ENCODE results near the gene TMCC2.
"Not testable (repeated sequence)": the region's sequence is repeated elsewhere in the genome, so short reads cannot be mapped to it uniquely, and the experiment has no call there.

The TMCC2 gene, protein sequence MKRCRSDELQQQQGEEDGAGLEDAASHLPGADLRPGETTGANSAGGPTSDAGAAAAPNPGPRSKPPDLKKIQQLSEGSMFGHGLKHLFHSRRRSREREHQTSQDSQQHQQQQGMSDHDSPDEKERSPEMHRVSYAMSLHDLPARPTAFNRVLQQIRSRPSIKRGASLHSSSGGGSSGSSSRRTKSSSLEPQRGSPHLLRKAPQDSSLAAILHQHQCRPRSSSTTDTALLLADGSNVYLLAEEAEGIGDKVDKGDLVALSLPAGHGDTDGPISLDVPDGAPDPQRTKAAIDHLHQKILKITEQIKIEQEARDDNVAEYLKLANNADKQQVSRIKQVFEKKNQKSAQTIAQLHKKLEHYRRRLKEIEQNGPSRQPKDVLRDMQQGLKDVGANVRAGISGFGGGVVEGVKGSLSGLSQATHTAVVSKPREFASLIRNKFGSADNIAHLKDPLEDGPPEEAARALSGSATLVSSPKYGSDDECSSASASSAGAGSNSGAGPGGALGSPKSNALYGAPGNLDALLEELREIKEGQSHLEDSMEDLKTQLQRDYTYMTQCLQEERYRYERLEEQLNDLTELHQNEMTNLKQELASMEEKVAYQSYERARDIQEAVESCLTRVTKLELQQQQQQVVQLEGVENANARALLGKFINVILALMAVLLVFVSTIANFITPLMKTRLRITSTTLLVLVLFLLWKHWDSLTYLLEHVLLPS

DNA sequence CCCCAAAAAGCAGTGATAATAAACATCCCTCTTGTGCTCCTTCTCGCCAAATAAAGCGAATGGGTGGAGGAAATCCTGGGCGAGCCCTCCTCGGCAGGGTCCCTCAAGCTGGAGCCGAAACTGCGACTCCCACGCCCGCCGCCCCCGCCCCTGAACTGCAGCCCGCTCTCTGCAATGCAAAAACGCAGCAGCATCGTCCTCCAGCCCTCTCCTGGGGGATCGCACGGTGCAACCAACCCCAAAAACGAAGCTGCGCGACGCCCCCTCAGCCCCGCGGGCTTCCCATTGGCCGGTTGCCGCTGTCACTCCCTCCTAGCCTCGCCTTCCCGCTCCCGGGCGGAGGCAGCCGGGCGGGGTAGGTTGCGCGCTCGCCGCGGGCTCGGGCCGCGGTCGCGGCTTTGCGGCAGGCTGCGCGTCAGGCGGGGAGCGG lies at the start of gene TMCC2:
TSS of gene TMCC2 (plus strand) at position 363 of the 430 bp plus-strand sequence. CDS start 619 bp downstream, outside the sequence.
- DNase-seq: peak; percentile 78

DNA sequence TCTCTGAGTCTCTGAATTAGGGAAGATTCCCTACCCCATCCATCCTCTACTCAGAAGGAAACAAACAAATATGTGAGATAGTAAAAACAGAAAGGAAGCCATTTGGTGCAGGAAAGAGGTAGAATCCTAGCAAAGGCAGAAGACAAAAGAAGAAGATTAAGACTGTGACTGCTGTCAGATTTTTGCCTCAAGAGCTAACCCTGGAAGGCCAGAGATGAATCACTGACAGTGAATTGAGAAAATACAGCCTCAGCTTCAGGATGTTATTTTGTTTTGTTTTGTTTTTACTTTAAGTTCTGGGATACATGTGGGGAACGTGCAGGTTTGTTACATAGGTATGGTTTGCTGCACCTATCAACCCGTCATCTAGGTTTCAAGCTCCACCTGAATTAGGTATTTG lies 47.9 kb upstream of the TMCC2 start:
- DNase-seq: no peak

DNA sequence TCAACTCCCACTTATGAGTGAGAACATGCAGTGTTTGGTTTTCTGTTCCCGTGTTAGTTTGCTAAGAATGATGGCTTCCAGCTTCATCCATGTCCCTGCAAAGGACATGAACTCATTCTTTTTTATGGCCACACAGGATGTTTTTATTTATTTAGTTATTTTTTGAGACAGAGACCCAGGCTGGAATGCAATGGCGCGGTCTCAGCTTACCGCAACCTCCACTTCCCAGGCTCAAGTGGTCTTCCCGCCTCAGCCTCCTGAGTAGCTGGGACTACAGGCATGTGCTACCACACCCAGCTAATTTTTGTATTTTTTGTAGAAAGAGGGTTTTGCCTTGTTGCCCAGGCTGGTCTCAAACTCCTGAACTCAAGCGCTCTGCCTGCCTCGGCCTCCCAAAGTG lies 47.4 kb upstream of the TMCC2 start:
- DNase-seq: not testable (repeated sequence)

DNA sequence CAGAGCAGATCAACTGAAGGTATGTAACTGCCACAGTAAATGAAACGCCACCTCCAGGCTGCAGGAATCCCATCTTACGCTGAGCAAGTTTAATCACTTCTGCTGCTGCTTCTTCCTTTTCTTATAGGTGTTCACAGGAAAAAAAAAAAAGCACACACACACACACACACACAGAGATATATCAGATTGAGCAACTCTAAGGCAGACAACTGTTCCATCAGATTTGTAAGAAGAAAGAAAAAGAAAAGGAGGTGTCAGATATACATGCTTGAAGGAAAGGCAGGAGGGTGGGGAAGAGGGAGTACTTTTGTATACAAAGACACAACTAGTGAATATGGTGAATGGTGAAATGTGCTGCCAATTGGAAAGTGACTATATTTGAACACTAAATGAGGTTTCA lies 44.8 kb upstream of the TMCC2 start:
- DNase-seq: no peak

DNA sequence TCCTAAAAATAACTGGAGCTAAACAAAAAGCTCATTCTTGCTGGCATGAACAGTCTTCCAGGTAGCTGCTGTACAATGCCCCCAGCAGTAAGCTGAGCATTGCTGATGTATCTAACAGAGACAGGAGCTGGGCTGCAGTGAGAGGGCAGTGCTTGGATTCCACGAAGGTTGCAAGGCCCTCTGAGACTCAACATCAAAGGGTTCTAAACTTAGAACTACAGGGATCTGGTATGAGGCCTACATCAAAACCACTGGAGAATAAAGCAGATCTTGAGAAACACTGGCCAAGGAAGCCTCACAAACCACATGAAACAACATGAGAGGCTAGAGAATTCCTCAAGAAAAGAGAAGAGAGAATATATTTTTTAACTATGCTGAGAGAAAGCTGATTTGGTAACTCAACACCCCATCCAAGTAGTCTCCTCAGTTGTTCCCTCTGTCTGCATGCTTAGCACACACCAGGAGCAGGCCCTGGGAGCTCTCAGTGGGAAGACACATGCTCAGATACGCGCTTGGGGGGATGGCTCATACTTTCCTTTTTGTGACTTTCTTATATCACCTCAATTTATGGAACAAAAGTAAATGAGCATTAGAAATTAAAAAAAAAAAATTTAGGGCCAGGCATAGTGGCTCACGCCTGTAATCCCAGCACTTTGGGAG lies 43.9 kb upstream of the TMCC2 start:
- no peak for DNase-seq

DNA sequence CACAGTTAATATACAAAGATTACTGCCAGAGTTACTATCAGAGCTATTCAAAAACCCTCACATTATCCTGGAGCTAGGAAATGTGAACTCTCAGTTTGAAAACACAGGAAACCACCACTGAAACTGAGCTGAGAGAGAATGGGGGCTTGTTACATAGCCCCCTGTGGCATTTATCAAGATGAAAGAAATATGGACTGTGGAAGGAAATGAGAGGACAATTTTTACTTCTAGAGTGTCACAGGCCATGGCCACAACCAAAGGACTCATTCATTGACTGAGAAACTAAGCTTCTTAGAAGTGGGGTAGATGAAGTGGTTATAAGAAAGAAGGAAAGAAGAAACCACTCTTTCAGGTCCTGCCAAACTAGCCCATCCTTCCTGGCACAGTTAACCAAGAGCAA lies 41.6 kb upstream of the TMCC2 start:
- no peak for DNase-seq

DNA sequence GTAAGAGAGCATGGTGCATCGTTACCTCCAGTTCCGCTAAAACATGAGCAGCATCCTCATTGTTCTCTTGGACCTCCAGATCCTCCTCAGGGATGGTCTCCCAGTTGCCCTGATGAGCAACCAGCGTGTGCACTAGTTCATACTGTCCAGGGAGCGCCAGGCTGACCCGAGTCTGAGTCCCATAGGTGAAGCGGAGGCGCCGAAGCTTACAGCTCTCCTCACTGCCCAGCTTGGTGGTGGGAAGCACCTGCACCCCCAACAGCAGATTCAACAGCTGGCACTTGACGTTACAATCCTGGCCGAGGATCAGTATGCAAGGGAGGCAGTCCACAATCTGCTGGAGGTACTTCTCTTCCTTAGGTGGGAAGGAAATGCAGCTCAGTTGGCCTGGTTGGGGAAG lies 40.3 kb upstream of the TMCC2 start:
- DNase-seq: no peak

DNA sequence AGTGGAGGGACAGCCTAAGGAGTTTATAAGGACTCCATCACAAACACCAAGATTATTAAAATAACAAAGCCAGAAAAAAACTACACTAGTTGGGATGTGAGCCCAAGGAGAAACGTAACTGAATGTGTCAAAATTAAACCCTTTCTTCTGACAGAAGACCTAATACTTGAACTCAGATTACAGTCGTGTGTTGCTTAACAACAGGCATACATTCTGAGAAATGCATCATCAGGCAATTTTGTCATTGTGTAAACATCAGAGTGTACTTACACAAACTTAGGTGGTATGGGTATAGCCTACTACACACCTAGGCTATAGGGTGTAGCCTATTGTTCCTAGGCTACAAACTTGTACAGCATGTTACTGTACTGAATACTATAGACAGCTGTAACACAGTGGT lies 39.6 kb upstream of the TMCC2 start:
- DNase-seq: no peak

DNA sequence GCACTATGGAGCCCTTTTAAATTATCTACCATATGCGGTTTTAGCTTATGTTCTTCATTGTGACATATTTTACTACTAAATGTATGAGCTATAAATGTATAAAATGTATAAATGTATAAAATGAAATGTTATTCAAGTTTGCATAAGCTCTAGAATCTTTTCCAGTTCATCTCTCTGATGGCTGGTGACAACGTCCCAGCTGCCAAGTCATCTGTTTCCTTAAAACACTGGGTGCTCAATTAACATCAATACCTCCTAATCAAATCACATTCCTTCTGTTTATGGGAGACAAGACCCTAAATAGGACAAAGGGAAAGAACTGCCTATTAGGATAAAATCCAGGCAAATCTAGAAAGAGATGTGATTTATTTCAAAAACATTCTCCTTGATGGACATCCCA lies 39.1 kb upstream of the TMCC2 start:
- DNase-seq: no peak

DNA sequence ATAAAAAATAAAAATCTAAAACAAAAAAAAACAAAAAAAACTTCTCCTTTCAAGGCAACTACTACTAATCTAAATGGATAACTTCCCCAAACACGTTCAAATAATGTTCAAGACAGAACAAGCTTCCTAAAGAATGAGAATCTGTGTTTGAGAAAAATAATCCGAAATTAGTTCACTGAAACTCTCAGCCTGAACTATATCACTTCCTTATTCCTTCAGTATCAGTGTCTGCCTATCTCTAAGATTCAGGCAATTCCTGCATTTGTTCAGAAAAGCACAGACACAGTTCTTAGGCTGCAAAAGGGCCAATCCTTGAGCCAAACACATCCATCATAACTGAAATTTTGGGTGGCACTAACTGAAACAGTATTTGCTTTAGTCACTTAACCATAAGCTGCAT lies 38.6 kb upstream of the TMCC2 start:
- DNase-seq: no peak

DNA sequence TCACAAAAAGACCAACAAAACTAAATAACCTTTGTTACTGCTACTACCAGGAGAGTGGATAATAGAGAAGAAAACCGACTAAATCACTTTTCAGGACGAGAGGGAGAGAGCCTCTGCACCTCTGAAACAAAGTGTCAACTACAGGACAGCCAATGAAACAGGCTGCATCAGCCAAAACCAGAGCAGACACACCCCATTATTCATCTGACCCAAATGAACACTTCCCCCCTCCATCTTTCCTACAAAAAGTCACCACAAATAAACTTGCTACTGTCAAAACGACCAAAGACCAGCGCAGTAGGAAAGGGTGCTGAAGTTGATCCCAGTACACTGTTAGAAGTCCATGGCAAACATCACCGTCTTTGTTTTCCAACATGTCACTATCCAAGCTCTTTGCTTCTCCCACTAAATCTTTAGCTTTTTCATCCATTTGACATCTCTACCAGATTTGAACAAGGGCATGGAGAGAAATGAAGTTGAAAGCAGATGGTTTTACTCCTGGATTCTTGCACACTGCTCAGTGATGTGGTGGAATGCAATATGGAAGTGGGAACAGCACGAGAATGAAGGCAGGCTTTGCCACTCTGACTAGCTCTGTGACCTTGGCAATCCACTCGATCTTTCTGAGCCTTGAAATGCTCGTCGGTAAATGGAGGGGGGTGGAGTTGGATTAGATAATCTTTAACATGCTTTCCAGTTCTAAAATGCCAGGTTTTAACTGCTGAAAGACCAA lies 36.7 kb upstream of the TMCC2 start:
- DNase-seq: no peak

DNA sequence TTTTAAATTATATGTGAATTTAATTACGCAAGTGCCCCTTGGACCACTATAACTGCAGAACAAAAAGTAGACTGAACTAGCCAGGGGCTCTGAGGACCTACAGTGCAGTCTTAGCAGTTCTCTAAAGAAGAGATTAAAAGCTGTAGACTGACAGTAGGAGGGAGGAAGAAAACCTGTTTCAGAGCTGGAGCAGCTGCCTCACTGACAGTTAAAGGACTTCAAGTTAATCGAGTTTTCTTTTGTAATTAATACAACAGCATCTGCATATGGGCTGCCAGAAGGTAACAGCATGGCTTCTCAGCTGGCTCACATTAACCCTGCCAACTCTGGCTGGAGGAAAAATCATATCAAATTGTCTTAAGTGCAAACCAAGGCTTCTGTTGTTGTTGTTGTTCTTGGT lies 36.1 kb upstream of the TMCC2 start:
- no peak for DNase-seq

DNA sequence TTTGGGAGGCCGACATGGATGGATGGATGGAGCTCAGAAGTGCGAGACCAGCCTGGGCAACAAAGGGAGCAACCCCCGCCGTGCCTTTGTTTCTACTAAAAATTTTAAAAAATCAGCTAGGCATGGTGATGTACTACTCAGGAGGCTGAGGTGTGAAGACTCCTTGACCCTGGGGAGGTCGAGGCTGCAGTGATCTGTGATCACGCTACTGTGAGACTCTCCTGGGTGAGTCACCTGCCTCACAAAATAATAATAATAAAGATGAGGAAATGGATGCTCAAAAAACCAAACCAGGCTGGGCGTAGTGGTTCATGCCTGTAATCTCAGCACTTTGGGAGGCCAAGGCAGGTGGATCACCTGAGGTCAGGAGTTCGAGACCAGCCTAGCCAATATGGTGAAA lies 35.5 kb upstream of the TMCC2 start:
- no peak for DNase-seq

DNA sequence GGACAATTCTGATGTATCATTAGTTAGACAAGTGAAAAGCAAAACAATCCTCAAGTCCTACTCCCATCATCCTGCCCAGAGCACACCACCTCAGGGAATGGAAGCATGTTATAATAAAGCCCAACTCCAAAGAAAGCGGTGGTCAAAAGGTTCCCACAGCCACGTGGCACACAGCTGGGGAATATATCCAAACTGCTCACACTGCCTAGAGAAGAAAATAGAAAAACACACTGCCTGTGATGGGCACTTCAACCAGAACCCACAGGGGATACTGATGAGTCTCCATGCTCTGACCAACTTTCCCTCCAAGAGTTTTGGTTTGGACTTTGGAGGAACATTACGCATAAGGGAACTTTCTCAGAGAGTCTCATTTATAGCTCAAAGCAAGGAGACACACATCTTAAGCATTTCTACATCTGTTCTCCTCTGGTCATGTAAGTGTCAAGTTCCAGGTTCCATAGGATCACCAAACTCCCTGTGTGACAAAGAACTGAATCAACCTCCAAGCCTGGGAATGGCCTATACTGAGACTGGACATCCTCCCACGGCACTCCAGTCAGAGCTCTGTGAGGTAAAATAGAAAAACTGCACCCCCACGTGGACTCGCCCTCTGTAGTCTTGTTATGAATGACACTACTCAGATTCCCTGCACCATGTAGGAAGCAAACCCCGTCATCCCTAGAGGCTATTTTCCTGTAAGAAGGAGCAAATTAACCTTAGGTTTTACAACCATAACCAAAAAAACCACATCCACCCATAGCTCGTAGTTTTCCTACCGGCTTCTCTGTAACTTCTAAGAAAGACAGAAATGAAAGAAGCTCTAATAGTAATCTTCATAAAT lies 28.4 kb upstream of the TMCC2 start:
- peak; percentile 24 for DNase-seq

DNA sequence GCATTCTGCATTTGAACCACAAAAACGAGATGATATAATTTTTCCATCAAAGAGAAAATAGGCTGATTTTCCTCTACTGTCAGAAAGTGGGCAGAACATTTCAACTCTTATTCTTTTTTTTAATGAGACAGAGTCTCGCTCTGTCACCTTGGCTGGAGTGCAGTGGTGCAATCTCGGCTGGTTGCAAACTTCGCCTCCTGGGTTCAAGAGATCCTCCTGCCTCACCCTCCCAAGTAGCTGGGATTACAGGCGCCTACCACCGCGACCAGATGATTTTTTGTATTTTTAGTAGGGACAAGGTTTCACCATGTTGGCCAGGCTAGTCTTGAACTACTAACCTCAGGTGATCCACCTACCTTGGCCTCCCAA lies 27.8 kb upstream of the TMCC2 start:
- DNase-seq: peak; percentile 17

DNA sequence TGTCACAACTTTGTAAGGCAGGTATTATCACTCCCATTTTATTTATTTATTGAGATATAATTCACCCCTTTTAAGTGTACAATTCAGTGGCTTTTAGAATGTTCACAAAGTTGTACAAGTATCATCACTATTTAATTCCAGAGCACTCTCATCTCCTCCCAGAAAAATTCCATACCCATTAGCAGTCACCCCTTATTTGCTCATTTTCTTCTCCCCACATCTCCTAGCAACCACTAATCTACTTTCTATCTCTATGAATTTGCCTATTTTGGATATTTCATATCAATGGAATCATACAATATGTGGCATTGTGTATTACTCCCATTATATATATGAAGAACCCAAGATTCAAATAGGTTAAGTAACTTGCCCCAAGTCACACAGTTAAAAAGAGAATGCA lies 23.2 kb upstream of the TMCC2 start:
- no peak for DNase-seq

DNA sequence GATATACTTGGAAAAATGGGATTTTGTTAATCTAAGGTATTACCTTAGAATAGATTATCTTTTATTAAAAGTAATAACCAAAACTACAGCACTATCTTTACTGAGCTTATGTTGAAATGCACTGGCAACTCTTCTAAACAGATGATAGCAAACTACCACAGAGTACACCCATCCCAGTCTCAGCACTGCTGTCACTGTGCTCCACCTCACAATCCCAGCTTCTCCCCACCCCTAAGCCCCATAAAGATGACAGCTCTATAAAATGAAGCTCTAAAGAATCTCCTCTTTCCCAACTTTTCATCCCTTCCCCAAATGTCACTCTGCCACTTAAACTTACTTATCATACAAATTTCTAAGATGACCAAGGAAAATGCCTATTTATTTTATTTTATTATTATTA lies 22.7 kb upstream of the TMCC2 start:
- DNase-seq: no peak

DNA sequence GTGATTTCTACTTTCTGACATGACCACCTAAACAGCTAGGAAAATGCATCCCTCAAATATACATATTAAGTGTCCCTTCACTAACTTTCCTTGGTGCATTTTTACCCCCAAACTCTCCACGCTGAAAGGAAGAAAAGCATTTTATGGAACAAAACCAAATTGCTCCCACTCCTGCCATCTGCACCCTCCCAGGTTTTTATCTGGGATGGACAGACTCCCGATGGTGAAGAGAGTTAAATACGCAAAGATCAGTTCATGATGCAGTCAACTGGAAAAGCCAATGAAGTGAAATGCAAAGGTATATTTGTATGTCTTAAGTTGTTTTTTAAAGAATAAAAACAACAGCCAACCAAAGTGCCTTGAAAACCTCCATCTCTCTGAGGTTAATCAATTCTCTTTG lies 18.9 kb upstream of the TMCC2 start:
- no peak for DNase-seq

DNA sequence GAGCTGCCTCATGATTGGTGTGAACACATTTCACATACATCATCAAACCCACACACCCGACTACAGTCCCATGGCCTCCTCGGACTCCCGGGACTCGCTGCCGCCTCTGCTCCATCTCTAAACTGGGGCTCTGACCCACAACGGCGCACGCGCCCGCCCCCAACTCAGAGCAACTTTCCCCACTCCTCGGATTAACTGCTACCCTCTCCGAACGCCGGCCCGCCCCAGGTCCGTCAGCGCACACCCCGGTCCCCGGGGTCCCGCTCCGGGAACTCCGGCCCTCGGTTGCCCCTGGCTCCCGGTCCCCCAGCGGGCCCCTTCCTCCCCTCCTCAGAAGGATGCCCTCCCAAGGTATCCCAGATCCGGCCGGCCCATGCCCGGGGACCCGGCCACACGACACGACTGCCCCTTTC lies 17.0 kb upstream of the TMCC2 start:
- DNase-seq: peak; percentile 28

DNA sequence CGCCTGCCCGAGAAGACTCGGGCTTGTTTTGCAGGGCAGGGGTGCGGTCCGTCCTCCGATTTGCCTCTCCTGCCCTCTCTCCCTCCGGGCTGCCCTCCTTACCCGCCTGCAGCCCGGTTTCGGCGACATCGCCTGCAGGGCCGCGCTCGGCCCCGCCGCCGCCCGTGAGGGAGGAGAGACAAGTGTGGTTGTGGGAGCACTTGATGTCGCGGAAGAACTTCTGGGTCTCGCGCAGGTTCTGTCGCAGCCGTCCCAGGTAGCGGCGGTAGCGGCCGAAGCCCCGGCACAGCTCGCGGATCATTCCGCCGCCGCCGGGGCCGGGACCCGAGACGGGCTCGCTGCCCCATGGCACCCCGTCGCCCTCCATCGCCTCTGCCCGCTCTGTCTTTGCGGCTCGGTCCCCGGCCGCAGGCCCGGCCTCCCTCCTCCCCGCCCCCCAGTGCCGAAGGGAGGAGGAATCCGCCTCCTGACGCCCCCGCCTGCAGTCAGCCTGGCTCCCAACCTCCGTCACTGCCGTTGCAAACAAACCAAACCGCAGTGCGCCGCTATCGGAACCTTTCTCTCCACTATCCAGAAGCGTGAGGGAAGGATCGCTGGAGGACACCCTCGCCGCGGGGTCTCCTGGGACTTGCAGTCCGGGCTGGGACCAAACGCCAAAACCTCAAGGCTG lies 16.4 kb upstream of the TMCC2 start, which contains the start of gene DSTYK:
TSS of gene DSTYK (minus strand) at position 534 of the 670 bp plus-strand sequence. CDS start at position 367, 167 bp downstream.
- peak; percentile 87 for DNase-seq

DNA sequence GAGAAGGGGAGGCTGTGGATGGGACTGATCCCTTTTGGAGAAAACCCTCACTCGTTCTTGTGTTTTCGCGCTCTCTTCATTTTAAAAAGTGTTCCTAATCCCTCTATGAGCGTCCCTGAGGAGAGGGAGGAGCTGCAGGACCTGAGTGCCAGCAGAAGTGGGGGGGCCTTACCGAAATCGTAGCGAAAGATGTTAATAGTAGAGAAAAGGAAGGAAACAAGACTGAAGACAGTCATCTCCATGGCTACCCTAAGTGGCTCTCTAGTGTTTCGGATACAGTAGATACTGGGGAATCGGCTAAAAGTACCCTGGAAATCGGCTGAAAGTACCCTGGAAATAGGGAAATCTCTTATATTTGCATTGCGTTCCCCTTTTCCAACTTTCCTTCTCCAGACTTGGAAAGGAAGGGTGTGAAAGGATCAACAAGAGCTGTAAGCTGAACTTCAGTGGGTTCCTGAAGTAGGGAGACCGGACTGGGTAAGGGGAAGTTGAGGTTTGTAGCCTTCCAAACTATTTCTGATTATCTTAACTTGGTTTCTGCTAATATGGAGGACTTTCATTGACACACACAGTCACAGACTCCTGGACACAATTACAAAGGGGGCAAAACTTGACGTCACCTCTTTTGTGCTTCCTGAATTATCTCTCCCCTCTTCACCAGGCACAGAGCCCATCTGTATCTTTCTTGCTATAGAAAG lies 15.8 kb upstream of the TMCC2 start:
- DNase-seq: no peak

Data from stimulated activated CD4-positive, alpha-beta T cell treated with anti-CD3 and anti-CD28 coated beads, Interleukin-12 subunit alpha, Interleukin-12 subunit beta, amount 100 ng/mL, for 4 hours (primary cell).